NCI-H2107 treated with DMSO at 0.1 percent for 48 hours (cell line): ENCODE results near the gene SLC1A4.
"Not testable (repeated sequence)": the region's sequence is repeated elsewhere in the genome, so short reads cannot be mapped to it uniquely, and the experiment has no call there.

Experiments used
- DNase-seq: peaks from one replicate; lab custom pipeline; 2025; ENCODE audit not compliant: unreplicated experiment; lab: John Stamatoyannopoulos, UW

SLC1A4 gene

DNA sequence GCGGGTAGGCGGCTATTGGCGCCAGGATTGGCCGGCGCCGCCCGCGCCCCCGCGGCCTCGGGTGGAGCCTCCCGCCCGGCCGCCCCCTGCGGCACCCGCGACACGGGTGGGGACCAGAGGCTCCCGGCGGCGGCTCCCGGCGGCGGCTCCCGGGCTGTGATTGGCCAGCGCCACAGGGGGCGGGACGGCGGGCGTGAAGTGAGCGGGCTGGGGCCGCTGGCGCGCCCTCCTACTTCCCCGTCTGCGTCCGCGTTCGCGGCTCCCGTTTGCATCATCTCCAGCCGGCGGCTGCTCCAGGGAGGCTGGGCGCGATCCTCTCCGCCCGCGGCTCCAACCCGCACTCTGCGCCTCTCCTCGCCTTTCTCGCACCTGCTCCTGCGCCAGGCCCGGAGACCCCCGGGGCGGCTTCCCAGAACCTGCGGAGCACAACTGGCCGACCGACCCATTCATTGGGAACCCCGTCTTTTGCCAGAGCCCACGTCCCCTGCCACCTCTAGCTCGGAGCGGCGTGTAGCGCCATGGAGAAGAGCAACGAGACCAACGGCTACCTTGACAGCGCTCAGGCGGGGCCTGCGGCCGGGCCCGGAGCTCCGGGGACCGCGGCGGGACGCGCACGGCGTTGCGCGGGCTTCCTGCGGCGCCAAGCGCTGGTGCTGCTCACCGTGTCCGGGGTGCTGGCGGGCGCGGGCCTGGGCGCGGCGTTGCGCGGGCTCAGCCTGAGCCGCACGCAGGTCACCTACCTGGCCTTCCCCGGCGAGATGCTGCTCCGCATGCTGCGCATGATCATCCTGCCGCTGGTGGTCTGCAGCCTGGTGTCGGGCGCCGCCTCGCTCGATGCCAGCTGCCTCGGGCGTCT lies at the start of gene SLC1A4:
Gene SLC1A4 (plus strand): TSS at position 274 of the 856 bp plus-strand sequence. CDS start 245 bp downstream, at position 519.
- peak; percentile 78 for DNase-seq

DNA sequence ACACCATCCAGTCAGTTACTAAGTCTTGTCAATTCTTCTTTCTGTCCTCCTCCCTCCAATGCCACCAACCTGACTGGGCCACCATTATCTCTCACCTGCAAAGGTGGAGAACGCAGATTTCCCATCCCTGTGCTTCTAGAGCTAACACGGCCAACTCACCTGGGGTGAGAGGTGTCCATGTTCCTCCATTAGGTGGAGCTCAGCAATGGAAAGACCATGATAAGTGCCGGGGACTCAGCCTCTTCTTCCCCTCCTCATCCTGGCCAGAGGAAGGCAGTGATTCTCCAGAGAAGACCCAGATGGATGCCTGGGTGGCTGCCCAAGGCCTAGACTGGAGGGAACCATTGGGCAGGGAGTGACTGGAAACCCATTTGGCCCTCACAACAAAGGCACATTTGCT lies 48.1 kb upstream of the SLC1A4 start:
- no peak for DNase-seq

DNA sequence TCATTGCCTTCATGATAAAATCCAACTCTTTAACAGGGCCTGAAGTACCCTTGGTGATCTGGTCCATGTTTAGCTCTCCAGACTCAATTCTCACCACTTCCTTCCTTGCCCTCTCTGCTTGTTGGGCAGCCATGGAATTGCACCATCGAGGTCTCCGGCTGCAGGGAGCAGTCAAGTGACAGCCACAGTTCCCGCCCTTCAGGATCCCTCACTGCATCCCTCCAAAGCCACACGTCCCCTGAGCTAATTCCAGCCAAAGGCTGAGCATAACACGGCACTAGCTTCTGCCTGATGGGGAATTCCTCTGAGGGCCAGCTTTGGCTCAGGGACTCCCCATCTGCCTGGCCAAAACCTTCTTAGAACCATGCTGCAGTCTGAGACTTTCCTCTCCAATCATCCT lies 47.4 kb upstream of the SLC1A4 start:
- DNase-seq: no peak

DNA sequence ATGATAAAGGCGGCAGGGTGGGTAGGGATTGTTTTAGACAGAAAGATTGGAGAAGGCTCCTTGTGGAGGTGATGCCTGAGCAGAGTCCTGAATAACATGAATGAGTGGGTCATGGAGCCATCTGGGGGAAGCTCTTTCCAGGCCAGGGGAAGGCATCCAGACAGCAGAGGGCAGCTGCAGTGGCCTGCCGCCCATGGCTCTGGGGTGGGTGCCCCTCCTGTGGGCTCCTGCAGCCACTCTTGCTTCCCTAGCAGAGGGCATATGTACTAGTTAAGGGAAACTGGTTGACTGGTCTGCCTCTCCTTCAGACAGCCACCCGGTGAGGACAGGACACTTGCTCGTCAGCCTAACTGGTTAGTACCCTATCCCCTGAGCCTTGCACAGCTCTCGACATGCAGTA lies 46.5 kb upstream of the SLC1A4 start:
- no peak for DNase-seq

DNA sequence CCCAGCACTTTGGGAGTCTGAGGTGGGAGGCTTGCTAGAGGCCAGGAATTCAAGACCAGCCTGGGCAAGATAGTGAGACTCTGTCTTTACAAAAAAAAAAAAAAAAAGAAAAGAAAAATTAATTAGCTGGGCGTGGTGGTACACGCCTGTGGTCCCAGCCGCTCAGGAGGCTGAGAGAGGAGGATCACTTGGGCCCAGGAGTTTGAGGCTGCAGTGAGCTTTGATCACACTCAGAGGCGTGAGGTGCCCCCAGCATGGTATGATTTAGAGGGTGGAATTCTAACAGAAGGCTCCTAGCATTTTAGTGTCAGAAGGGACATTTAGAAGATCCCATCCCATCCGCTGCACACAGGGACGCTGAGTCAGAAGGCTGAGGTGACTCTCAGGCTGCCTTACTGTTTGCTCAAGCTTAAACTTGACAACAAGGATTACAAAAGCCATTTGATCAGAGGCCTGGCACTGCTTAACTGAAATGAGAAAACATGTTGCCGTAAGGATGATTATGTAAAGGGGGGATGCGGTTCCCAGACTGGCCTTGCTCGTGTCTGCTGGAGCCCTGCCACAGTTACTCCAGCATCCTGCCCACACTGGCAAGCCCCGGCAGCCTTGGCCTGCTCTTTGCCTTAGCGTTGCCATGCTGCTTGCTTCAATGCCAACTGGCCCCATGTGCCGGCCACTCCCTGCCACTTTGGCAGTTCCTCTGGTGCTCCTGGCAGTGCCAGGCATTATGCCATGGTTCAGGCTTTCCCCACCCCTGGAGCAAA lies 45.6 kb upstream of the SLC1A4 start:
- no peak for DNase-seq

DNA sequence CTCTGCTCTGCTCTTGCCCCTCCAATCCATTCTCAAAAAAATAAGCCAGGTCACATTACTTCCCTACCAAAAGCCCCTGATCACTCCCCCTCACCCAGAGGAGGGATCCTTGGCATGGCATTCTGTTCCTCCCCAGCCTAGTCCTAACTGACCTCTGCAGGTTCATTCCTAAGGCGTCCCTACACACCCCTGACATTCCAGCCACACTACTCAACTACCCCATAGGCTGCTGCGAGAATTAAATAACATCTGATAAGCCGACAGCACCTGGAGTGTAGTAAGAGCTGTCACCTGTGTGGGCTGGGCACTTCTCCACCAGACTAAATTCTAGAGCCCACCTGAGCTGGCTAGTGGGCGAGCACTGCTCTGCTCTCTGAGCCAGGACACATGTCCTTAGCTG lies 44.7 kb upstream of the SLC1A4 start:
- DNase-seq: no peak

DNA sequence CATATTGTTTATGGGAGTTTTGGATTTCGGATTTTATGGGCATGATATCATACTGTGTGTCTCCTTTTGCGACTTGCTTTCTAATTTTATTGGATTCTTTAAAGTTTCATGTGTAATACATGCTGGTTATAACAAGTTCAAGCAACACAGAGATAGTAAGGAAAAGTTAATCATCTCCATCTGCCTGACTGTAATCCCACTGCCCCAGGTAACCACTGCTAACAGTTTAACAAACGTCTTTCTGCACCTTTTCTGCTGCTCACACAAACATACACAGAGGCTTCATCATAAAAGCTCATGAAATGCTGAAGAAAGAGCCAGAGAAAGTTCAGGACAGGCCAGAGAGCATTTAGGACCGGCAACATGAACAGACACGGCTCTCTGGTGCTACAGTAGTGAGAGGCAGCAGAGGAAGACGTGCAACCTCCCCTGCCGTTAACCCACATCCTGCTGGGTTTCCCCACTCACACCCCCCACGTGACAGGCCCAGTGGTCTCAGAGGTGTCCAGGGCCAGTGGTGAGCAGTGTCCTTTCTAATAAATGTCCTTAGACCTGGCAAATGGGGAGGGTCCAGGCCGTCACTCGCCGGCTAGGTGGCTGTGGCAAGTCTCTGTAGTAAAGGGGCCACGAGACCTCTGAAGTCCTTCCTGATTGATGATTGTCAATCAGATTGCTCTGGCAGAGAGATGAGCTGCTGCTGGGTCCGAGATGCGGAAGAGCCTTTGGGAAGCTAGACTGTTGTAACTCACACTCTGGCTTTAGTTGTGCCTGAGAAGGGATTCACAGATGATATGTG lies 43.0 kb upstream of the SLC1A4 start:
- no peak for DNase-seq

DNA sequence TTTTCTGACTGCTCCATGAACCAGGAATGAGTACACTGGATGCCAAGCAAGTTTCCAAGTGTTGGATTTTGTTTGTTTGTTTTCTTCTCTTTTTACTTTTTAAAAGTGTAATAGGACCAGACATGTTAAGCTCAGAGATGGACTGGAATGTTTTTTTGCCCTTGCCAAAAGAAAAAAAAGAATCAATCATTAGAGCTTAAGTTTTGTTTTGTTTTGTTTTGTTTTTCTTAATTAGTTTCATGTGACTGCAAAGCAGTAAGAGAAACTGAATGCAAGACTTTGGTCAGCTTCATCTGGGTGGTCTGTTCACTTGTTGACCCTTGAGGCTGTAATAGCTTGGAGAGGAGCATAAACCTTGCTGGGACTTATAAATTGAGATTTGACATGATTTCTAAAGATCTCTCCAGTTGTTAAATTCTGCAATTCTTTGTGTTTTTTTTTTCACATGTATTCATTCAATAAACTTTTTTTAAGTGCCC lies 42.4 kb upstream of the SLC1A4 start:
- DNase-seq: no peak

DNA sequence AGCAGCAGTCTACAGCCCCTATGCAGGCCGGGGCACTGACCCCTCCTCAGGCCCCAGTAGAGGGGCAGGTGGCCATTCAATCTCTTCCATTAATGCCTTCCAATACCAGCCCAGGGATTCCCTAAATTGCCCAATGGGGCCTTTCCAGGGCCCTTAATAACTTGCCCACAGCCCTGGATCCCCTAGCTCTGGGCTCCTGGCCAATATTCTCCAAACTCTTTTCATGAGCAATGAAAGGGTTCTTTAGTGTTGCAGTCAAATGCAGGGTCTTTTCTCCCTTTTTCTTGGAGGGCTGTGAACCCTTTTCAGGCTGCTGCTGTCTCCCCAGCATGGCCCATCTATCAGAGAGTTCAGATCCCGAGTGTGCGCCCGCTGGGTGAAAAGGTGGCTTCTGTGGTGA lies 41.3 kb upstream of the SLC1A4 start:
- no peak for DNase-seq

DNA sequence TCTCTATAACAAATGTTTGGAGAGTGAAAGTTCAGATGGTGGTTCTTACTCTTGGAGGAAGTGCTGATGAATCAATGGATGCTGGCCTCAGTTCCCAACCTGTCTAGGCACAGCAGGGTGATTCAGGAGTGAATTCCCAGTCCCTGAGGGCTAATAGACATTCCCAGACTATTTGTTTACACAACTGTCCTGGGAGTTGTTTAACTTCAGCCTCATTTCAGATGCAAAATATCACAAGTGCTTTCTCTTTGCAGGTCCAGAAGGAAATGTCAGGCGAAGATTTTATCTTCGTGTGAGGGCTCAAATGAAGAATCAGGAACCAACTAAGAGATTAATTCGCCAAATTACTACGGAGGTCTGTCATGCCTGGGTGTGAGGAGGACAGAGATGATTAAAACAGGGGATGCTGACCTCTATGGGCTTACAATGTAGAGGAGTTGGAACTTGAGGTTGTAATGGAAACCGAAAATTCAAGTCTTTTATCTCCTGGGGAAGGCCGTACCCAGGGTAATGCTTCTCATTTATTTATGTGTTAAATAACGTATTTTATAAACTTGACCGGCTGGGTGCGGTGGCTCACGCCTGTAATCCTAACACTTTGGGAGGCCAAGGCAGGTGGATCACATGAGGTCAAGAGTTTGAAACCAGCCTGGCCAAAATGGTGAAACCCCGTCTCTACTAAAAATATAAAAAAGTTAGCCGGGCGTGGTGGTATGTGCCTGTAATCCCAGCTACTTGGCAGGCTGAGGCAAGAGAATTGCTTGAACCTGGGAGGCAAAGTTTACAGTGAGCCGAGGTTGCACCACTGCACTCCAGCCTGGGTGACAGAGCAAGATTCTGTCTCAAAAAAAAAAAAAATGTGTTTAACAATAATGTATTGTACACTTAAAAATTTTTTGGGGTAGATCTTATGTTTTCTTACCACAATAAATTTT lies 38.7 kb upstream of the SLC1A4 start:
- no peak for DNase-seq

DNA sequence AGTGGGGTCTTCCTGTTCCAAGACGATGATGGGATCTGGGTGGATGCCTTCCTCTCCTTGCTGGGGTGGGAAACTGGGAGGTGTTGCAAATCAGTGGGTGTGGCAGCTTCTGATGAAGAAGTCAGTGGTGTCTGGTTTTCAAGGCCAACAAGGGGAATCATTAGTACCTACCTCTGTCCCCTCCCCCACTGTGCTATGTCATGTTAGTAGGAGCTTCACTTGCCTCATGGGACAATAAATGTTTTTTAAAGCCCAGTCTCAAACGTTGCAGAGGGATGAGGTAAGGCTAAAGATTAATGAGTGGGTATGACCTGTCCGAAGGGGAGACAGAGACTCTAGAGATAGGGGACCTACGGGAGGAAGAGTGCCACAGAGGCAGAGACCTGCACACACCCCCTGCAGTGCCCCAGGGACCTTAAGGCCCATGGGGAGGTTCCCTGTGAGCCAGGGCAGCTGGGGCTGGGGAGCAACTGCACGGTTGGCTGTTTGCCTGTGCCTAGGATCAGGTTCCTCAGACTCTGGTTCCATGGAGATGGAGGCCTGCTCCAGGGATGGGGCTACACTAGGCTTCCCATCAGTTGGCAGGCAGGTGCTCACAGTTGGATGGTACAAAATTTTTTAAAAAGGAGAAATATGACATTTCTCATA lies 37.8 kb upstream of the SLC1A4 start:
- DNase-seq: no peak

DNA sequence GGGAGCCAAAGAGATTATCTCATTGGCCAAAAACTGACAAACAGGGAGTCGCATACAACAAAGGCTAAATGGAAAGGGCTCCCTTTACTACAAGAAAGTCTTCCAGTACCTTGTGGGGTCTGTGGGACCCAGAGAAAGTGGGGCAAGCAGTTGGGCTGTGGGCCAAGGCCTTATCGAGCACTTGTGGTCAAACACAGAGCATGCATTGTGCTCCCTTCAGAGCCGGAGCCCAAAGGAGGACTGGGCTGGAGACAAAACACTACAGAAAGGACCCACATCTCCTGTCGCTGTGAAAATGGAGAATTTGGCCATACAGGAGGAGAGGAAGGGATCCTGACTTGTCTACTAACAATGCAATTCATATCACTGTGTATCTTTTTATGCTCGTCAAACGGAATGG lies 37.1 kb upstream of the SLC1A4 start:
- DNase-seq: no peak

DNA sequence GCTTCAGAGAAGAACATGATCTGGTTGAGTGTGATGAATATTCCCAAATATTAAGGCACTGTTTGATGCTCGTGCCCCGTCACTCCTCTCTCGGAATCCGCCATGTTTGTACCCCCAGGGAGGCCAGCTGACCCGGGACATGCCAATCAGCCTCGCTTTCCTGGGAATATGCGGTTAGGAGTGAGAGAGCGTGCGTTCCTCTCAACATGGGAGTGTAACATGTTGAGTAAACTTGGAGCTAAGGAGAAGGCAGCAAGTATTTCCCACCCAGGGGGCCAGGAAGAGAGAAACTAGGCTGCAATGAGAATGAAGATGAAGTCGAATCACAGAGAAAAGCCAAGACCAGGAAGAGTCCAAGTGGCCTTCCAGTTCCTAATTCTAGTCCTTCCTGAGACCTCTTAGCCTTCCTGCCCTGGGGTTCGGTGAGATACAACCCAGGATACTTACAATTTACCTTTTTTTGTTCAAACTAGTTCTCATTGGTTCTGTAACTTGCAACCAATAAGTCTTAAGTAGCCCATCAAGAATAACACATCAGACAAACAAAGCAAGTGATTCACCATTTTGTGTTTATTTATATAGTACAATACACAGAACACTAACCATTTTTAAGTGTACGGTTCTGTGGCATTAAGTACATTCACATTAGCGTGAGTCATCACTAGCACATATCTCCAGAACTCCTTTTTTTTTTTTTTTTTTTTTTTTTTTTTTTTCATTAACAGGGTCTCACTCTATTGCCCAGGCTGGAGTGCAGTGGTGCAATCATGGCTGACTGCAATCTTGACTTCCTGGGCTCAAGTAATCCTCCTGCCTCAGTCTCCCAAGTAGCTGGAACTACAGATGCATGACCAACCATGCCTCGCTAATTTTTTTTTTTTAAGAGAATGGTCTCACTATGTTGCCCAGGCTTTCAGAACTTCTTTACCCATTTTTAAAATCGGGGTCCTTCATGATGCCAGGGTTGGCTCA lies 36.4 kb upstream of the SLC1A4 start:
- DNase-seq: no peak

DNA sequence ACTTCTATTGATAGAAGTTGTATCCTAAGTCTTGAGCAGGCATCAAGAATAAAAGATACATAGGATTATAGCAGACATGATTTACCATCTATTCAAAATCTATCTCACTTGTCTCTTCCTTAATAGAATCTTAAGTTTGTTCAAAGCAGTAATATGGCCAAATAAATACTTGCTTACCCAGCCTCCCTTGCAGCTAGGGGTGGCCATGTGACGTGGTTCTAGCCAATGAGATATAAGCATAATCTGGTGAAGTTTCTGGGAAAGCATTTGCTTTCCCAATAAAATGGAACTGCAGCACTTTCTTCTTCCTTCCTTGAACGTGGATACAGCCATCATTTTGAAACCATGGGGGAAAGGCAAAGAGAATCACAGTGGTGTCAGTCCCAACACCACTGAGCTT lies 33.7 kb upstream of the SLC1A4 start:
- DNase-seq: no peak

DNA sequence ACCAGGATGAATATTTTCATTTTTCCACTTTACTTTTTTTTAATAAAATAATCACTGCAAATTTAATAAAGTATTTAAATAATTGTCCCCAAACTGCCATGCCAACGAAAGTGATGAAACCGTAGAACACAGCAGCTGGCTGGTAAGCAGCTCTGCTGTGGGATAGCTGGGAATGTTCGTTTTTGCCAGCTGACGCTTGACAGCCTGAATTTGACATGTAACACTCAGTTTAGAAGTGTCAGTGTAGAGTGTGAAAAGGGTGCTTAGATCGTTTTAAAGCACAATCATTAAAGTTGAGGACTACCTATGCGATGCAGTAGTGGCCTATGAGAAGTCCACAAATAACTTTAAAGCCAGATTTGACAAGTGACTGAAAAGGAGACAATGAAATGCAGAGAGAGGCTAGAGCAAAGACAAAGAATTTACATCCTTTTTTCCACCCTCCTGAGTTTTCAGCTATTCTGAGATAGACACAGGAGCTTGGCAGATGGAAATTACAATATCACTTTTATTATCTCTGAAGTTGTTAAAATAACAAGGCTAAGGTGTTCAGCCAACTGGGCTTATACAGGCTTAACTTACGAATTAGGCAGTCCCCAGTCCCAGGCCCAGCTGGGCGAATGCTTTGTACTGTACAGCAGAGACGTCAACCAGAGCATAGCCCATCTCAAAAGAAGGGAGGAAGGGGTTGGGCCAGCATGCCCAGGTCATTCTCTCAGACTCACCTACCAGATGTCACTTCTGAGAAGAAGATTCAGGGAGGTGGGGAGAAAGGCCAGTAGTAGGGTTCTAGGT lies 31.9 kb upstream of the SLC1A4 start:
- DNase-seq: no peak

DNA sequence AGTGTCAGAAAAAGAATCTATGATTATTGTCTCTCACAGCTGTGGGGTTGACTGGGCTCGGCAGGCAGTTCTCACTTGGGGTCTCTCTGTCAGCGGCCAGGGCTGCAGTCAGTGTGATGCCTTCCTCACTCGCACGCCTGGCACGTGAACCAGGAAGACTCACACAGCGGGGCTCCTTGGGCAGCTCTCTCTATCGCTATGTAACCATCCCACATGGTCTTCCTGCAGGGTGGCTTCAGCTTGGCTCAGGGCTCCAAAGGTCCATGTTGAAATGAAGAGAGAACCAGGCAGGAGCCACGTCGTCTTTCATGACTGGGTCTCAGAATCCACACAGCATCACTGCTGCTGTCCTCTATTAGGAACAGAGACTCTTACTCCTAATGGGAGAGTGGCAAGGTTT lies 30.6 kb upstream of the SLC1A4 start:
- no peak for DNase-seq

DNA sequence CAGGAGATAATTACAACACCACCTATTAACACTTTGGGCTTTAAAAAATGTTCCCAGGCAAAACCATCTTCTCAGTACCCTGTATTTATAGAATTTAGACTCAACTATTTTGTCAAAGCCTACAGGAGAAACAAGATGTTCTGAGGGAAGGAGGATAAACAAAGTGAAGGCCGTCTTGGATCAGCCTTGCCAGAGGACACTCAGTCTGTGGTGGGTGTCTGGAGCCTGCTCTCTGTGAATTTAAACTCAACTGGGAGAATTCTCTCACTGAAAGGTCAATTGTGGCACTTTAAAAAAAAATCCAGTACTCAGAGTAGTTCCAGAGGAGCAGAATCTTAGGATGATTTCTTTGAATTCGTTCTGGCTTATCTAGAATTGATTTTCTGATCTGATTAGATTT lies 28.4 kb upstream of the SLC1A4 start:
- no peak for DNase-seq

DNA sequence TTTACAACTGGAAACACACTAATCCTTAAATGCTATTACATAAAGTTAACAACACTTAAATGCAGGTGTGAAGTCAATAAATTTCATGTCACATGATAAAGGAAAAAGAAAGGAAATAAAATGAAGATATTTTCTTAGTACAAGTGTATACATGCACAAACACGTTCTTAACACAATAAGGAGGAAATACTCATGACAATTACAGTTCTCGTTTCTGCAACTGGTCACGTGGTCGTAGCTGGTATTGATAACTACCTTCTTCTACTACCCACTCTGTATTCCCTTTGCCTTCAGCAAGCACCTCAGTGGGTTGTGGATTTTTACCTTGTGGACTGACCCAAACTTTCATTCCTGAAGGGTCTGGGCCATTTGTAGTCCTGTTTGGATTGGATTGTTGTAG lies 26.1 kb upstream of the SLC1A4 start:
- DNase-seq: not testable (repeated sequence)
